Panc1 (cell line): ENCODE measurements around the gene CIAO3. TPM values are rescaled to one million over a fixed set of nuclear protein-coding genes. Genes with fewer than 3 reads are reported as not detected.

Source experiments
- ATAC-seq: fragments of 200-7000 bp; cut with Tn5 transposase; 2 replicates; pipeline ENCODE4 v1.9.1; 2020; ENCODE audit warnings: mild to moderate bottlenecking, moderate library complexity
- BruUV-seq: library from RNA; stranded (reverse); fragments of 400-500 nt; replicated peaks from 2 replicates; lab custom pipeline; 2021; lab: Mats Ljungman, UMichigan
- CTCF ChIA-PET: fragments of 300-600 bp; sonication (Branson Sonifier 250); formaldehyde crosslinking; loops from one replicate; lab custom pipeline; 2022; ENCODE audit warnings: antibody characterized with exemption; lab: Charles Lee
- POLR2A ChIA-PET: fragments of 300-600 bp; sonication (Branson Sonifier 250); formaldehyde crosslinking; loops from one replicate; lab custom pipeline; 2022; ENCODE audit warnings: antibody characterized with exemption; lab: Charles Lee
- DNase-seq: peaks from one replicate; pipeline ENCODE4 v3.0.0-alpha.2; 2010; ENCODE audit warnings: low read depth, low spot score
- H3K27ac ChIP-seq: 2 replicates; pipeline ENCODE4 v1.5.1; 2011; ENCODE audit warnings: mild to moderate bottlenecking, low read length, inconsistent platforms
- H3K27me3 ChIP-seq: fragments of 200-500 bp; sonication (Bioruptor generic); 2 replicates; pipeline ENCODE4 v1.6.0; 2014; ENCODE audit warnings: low read length, inconsistent platforms; ENCODE audit not compliant: control insufficient read depth, insufficient read depth
- H3K36me3 ChIP-seq: fragments of 200-500 bp; sonication (Bioruptor generic); 2 replicates; pipeline ENCODE4 v1.5.1; 2014; ENCODE audit warnings: inconsistent platforms, mild to moderate bottlenecking, low read length, moderate library complexity; ENCODE audit not compliant: control insufficient read depth, insufficient read depth
- H3K4me1 ChIP-seq: 2 replicates; pipeline ENCODE4 v1.5.1; 2011; ENCODE audit warnings: inconsistent platforms, mild to moderate bottlenecking, low read length, moderate library complexity; ENCODE audit not compliant: control insufficient read depth, insufficient read depth
- H3K4me3 ChIP-seq, 2 experiments: 2 replicates each; pipeline ENCODE4 v1.5.1; 2011 to 2012; ENCODE audit warnings: low read depth in 2 of 2, low read length in 2 of 2, mild to moderate bottlenecking in 2 of 2, inconsistent platforms in 1 of 2, moderate library complexity in 1 of 2
- H3K9me3 ChIP-seq: fragments of 200-500 bp; sonication (Bioruptor generic); 2 replicates; pipeline ENCODE4 v1.5.1; 2014; ENCODE audit warnings: low read depth, mild to moderate bottlenecking, inconsistent platforms, low read length, moderate library complexity; ENCODE audit not compliant: control insufficient read depth, insufficient read depth
- CTCF ChIP-seq: fragments of 450-650 bp; IDR thresholded peaks from 2 replicates; pipeline ENCODE4 v1.5.1; 2017; ENCODE audit warnings: mild to moderate bottlenecking
- POLR2AphosphoS5 ChIP-seq: IDR thresholded peaks from 2 replicates; pipeline ENCODE4 v1.6.1; 2012; ENCODE audit warnings: mild to moderate bottlenecking, low read depth, low read length, moderate library complexity
- REST ChIP-seq, 2 experiments: IDR thresholded peaks; 2 replicates each; pipeline ENCODE4 v1.6.1; 2011 to 2012; ENCODE audit warnings: low read depth in 2 of 2, control low read depth in 1 of 2, low read length in 1 of 2, mild to moderate bottlenecking in 1 of 2, moderate library complexity in 1 of 2; ENCODE audit not compliant: insufficient read depth in 1 of 2
- SIN3A ChIP-seq: IDR thresholded peaks from 2 replicates; pipeline ENCODE4 v1.6.1; 2012; ENCODE audit warnings: low read depth, mild to moderate bottlenecking, low read length, moderate library complexity, borderline replicate concordance; ENCODE audit not compliant: insufficient read depth
- TCF7L2 ChIP-seq: IDR thresholded peaks from 2 replicates; pipeline ENCODE4 v1.6.1; 2011; ENCODE audit warnings: mild to moderate bottlenecking, low read depth, low read length, inconsistent platforms
- in situ Hi-C: cut with HindIII; loops from 2 replicates; pipeline ENCODE4 v1.10.0; 2016; ENCODE audit warnings: low sequenced_read_pairs, low pct_unique_long_range_greater_than_20kb
- intact Hi-C: fragments of 100-400 bp; cut with micrococcal nuclease; formaldehyde crosslinking; loops from one replicate; pipeline ENCODE4 v1.10.0; 2022; ENCODE audit not compliant: unreplicated experiment
- total RNA-seq: library from RNA; stranded (reverse); gene quantifications from one replicate; pipeline ENCODE4 v1.2.1, GENCODE V29; 2021; ENCODE audit not compliant: unreplicated experiment

The CIAO3 gene
- total RNA-seq, 1 experiment from 2014 or later = 34.0 TPM

- ATAC-seq (no peak), DNase-seq (no peak)
- Histone ChIP-seq H3K4me3 (no peak overlapping the region), H3K36me3 (no peaks in the 10 kb centered on the region), H3K9me3 (no peaks in the 10 kb centered on the region), H3K4me1 (peaks cover 18% of the 10 kb centered on the region), H3K27ac (no peak overlapping the region), H3K27me3 (no peaks in the 10 kb centered on the region)
- ChIA-PET CTCF (no interaction called here), POLR2A (interaction anchor here (0.7 to 1.1 kb wide), 2 partner anchors 33 to 44 kb away, joined by 5 to 6 read pairs; partner anchors contain the start of gene HAGHL)
- intact Hi-C loops (no loop called here), in situ Hi-C loops (no loop called here)
- TF ChIP-seq TCF7L2 (no peak), SIN3A (no peak), CTCF (no peak), REST (IDR thresholded peaks at IDR 0.05; ENCODE audit: insufficient read depth in 1 of 2, low read depth in 2 of 2, low read length in 1 of 2) (no peak), POLR2AphosphoS5 (no peak)
- no TSS peak for BruUV-seq
These were observed 18.5 kb upstream of the CIAO3 start for GRCh38 chr16:759110-759910.

GRCh38 chr16:756428-756827 lies 15.6 kb upstream of the CIAO3 start:
- no TSS peak for BruUV-seq
- no peak for TF ChIP-seq POLR2AphosphoS5
- TF ChIP-seq TCF7L2 = no peak
- no peaks in the 10 kb centered on the region for H3K9me3 ChIP-seq
- in situ Hi-C loops (no loop called here), intact Hi-C loops (no loop called here)
- no peaks in the 10 kb centered on the region for H3K27me3 ChIP-seq
- CTCF ChIA-PET = no interaction called here
- no peak overlapping the region for H3K4me3 ChIP-seq
- peaks cover 10% of the 10 kb centered on the region for H3K4me1 ChIP-seq
- H3K36me3 ChIP-seq = no peaks in the 10 kb centered on the region
- no peak for ATAC-seq
- POLR2A ChIA-PET = no interaction called here
- no peak for DNase-seq
- H3K27ac ChIP-seq = no peak overlapping the region

- no TSS peak for BruUV-seq
- Histone ChIP-seq H3K4me3 (no peak overlapping the region), H3K36me3 (no peaks in the 10 kb centered on the region), H3K4me1 (no peaks in the 10 kb centered on the region), H3K9me3 (no peaks in the 10 kb centered on the region), H3K27me3 (no peaks in the 10 kb centered on the region), H3K27ac (no peak overlapping the region)
- intact Hi-C loops = no loop called here
- DNase-seq (no peak), ATAC-seq (no peak)
- in situ Hi-C loops = no loop called here
- CTCF ChIA-PET = no interaction called here
- TF ChIP-seq REST (IDR thresholded peaks at IDR 0.05; ENCODE audit: insufficient read depth in 1 of 2, low read depth in 2 of 2, low read length in 1 of 2) (no peak), POLR2AphosphoS5 (no peak), CTCF (no peak), SIN3A (no peak), TCF7L2 (no peak)
- POLR2A ChIA-PET = no interaction called here
These were observed 13.9 kb upstream of the CIAO3 start for GRCh38 chr16:754656-755055.
